GM18951 (cell line): ENCODE results near the gene EVL.
"Not testable (repeated sequence)": the region's sequence is repeated elsewhere in the genome, so short reads cannot be mapped to it uniquely, and the experiment has no call there.

Experiments used
- POLR2A ChIP-seq: IDR thresholded peaks from 4 replicates; pipeline ENCODE4 v1.6.1; 2011; ENCODE audit warnings: mild to moderate bottlenecking; ENCODE audit not compliant: insufficient read length, insufficient read depth; ENCODE audit errors: extremely low read depth
- in situ Hi-C: fragments of 300-500 bp; cut with MboI; formaldehyde crosslinking; loops from one replicate; pipeline ENCODE4 v1.12.0; 2022; ENCODE audit warnings: low sequenced_read_pairs, mixed read lengths, inconsistent platforms; ENCODE audit not compliant: unreplicated experiment

EVL gene

DNA sequence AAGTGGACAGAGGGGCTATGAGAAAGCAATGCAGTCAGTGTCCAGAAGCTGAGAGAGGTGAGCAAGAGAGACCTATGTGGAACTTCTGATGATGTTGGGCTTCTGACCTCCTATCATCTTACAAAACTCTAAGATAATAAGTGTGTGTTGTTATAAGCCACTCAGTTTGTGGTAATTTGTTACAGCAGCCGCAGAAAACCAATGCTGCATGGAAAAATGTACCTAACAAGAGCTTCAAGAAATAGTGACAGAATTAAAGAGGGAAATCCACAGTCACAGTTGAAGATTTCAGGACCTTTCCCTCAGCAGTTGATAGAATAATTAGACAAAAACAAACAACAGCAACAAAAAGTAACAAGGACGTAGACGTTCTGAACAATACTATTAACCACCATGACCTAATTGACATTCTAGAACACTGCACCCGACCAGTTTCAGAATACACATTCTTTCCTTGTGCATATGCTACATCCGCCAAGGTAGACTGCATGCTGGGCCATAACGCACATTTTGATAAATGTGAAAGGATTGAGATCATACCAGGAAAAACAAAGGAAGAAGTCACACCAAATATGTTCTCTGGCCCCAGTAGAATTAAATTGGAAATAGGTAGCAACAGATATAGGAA, 1.8 kb upstream of the EVL start:
- no peak for TF ChIP-seq POLR2A
- in situ Hi-C loops = no loop called here

DNA sequence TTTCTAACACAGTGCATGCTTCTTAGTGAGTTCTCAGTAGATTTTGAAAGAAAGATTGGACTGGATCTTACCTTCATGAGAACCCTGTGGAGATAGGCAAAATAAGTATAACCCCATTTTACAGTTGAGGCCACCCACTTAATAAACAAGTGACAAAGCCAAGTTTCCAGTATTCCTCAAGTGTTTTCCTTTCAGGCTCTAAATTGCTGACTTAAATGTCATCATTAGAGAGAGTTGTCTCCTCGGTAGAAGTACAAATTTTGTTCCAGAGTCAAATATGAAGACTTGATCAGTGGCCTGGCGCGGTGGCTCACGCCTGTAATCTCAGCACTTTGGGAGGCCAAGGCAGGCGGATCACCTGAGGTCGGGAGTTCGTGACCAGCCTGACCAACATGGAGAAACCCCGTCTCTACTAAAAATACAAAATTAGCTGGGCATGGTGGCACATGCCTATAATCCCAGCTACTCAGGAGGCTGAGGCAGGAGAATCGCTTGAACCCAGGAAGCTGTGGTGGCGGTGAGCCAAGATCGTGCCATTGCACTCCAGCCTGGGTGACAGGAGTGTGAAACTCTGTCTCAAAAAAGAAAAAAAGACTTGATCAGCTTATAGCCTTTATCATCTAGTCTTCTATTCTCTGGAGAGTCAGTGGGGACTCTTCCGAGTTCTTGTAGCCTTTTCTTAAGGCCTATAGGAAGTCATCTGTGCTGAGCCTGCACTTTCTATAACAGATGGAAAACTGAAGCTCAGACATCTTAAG, 708 bp upstream of the EVL start:
- in situ Hi-C loops = not testable (repeated sequence)

DNA sequence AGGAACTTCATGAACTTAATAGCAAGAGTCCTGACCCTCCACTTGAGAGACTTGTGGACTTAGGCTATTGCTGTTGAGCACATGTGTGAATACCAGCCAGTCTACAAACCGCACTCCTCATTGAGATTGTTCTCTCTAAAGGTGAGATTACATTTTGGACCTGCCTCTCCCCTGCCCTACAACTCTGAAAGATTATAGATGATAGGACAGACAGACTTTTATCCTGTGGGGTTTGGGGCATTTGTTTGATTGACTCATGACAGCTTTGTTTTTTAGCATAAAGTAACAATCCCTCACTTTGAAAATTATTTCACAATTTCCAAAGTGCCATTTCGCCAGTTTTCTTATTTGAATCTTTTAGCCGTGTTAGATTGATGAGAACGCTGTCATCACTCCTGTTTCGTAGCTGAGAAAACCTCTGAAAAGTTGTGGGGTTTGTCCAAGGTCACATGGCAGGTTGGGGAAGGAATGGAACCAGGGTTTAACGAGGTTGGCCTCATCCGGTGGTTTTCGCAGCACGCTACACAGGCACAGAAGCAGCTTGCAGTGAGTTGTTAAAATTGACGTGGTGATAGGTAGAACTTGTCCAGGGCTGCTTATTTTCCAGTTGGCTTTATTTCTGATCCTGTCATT, 836 bp downstream of the EVL start:
- in situ Hi-C loops = no loop called here
- TF ChIP-seq POLR2A = peak; percentile 68

DNA sequence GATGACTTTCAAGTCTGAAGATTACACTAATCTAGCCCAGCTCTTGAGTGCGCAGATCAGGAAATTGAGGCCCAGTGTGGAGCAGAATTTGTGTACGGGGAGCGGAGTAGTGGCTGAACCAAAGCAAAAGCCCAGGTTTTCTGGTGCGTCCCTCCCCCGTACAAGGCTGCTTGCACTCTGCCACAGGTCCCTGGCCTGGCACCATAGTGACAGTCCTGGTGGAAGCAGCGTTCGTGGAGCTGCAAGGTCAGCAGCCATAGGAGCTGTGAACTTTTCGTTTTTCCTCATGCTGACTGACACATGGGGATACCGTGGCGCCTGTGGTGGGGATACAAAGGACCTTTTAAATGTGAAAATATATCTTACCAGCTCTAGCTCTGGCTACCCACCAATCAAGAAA, 1.7 kb downstream of the EVL start:
- in situ Hi-C loops = no loop called here
- TF ChIP-seq POLR2A = no peak

DNA sequence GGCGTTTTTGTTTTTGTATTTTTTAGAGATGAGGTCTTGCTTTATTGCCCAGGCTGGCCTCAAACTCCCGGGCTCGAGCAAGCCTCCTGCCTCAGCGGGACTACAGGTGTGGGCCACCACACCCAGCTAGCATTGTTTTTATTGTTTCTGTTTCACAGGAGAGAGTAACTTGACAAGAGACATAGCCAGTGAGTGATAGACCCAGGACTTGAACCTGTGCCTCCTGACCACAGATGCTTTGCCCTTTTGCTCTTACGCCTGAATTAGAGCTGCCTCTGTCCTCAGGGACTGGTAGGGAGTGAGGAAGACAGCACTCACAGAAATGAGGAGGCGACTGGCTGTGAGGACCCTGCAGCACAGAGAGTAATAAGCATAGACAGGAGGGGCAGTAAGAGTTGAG, 2.3 kb downstream of the EVL start:
- TF ChIP-seq POLR2A = no peak
- in situ Hi-C loops = no loop called here

DNA sequence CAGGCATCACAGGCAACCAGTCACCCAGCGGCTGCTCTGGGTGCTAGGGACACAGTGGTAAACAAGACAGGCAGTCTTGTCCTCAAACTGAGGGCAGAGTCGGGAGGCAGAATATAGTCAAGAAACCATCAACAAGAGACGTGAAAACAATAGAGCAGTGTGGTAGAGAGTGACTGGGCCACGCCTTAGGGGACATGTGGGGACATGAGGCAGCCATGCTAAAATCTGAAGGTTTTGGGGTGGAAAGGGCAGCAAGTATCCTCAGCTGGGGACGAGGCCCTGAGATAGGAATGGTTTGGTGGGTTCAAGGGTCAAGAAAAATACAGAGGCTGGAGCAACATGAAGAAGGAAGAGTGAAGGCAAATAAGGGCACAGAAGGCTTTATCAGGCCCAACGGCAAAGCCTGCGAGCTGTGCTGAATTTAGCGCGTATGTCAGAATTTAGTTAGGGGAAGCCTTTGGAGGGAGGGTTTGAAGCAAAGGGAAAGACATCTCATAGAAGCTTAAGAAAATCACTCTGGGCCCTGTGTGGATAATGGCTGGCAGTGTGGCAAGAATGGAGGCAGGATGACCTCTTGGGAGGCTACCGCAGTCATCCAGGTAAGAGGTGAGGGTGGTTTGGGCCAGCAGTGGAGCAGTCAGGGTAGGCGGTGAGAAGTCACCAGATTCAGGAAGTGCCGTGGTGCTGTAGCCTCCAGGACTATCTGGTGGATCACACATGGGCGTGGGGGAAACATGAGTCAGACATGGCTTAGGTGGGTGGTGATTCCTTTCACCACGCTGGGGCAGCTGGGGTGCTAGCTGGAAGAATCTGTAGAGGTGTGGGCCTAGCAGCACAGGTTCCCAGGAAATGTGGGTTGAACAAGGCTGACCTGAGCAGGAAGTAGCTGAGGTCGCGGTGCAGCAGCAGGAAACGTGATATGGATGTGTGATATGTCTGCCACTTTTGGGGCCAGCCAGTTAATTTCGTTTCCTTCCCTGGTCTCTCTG, 3.0 kb downstream of the EVL start:
- in situ Hi-C loops = no loop called here
- peak; percentile 61 for TF ChIP-seq POLR2A

DNA sequence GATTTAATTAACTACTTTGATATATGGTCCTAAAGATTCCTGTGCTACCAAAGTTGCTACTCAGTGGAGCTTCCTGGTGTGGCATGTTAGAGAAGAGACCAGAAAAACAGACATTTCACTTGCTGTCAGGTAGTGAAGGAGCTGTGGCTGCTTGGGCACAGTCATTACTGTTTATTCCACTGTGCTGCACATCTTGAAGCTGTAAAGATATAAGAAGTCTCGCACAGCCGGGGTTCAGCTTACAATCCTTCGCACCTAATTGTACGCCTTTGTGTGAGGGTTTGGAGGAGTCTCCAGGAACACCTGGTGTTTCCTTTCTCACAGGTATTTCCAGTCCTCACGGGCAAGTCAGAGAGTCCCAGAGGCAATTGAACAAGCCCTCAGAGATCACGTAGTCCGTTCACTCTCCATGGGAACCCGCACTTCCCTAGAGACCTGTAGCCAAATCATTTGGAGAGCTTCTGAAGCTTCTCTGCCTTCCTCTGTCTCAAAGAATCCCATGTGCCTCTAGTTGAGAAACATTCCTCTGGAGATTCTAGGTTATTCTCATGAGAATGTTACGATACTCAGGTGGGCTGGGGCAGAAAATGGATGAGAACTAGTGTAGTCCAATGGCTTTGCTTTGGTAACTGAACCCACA, 4.1 kb downstream of the EVL start:
- in situ Hi-C loops = no loop called here
- no peak for TF ChIP-seq POLR2A

DNA sequence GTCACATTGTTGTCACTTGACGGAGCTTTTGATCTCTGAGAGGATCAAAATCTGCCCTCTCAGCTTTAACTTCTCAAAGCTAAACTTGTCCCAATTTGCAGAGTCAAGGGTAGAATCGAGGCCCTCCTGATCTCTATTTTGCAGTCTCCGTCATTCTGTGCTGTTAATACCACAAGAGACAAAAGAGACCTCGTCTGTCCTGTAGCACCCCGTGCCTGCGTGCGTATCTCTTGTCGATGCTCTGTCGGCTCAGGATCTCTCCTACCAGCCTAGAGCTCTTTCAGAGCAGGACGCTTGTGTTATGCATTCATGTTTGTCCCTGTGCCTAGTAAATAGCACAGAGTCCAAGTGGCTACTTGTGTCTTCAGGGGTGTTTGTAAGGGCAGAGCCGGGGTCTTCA, 5.1 kb downstream of the EVL start:
- in situ Hi-C loops = no loop called here
- TF ChIP-seq POLR2A = no peak

DNA sequence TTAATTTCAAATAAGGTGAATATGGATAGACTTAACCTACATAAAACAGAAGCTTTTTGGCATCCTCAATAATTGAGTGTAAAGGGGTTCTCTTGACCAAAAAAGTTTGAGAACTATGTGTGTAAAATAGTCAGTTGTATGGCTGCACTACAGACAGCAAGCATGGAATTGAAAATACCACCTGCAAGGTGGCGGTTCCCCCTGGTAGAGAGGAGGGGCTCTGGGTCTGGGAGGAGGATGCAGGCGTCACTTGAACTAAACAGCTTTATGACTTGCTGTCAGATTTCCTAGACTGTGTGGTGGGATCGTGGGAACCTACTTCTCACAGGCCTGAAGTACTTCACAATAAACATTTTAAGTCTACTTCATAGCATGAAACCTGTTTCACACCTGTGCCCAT, 6.3 kb downstream of the EVL start:
- in situ Hi-C loops = no loop called here
- TF ChIP-seq POLR2A = no peak

DNA sequence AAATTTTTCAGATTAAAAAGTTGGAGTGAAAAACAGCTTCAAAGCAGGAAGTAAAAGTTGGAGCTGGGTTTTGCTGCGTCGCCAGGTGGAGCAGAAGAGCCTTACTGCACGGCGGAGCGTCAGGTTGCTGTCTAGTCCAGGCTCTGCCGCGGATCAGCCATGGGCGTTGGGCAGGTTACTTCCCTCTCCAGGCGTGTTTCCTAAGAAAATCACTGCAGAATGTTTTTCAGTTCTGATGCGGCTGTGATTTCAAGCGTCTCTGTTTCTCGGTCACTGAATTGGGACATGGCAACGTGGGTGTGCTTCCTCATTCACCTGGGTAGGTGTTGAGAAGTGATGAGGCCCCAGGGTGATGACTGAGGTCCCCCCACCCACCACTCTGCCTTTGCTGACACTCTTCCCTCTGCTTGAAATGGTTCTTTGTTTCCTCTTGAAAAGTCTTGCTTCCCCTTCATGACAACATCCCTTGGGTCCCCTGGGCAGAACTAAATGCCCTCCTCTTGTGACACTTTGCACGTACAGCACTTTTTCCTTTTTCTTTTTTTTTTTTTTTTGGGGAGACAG, 7.6 kb downstream of the EVL start:
- no peak for TF ChIP-seq POLR2A
- in situ Hi-C loops = no loop called here

DNA sequence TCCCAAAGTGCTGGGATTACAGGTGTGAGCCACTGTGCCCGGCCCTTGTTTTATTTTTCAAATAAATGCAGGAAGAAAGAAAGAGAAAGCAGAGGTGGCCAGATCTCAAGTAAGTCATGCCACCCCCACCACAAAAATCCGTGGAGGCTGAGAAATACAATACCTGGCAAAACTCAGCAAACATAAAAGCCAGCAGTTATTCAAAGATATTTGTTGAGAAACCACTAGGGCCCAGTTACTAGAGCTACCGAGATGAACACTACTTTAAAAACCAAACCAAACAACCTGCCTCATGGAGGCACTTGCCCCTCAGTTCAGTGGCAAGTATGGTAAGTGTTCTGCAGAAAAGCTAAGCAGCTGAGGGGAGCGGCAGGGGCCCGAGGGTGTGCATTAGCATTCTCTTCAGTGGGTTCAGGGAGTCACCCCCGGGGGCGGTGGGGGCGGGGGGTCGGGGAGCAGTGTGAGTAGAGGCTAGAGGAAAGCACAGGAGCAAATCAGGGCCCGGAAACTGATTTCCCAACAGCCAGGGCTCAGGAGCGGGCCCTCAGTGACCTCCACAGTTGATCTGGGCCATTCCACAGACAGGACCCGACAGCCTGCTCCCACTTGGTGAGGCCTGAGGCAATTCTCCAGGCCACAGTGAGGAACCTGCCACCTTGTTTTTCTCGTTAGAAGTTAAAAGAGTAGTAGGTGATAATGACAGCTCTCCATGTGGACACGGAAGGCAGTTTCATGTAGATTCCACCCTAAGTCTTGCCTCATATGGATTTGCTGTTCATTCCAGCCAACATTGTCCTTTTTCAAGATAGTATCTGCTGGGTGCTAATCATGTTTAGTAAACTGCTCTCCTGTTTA, 8.6 kb downstream of the EVL start:
- no peak for TF ChIP-seq POLR2A
- in situ Hi-C loops = no loop called here
